ENCODE results near the gene MSI2.

The MSI2 gene

DNA sequence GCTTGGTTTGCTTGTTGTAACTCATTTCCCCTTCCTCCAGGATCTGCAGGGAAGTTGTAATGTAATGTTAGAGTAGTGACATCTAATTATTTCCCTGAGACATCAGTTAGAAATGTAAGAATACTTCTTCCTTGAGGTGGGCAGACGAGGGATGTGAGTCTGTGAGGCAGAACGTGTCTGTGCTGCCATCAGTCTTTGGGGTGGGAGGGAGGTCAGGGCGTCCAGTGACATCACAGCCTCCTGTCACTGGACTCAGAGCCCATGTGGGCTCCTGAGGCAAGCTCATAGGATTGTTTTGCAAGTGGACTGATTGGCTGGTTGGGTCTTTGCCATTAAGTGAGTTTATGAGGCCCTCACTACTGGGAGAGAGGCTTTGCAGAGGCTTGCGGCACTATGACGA lies 300.0 kb downstream of the MSI2 start:
- no peak for DNase-seq (ENCODE audit: low read depth in 2 of 2)

- no peak for DNase-seq (ENCODE audit: low read depth in 2 of 2)
These were observed 300.7 kb downstream of the MSI2 start for GRCh38 chr17:57556977-57557376.

GRCh38 chr17:57557416-57557815 lies 301.1 kb downstream of the MSI2 start:
- no peak for DNase-seq (ENCODE audit: low read depth in 2 of 2)

GRCh38 chr17:57557834-57558681 lies 301.7 kb downstream of the MSI2 start:
- DNase-seq (ENCODE audit: low read depth in 2 of 2): no peak

DNA sequence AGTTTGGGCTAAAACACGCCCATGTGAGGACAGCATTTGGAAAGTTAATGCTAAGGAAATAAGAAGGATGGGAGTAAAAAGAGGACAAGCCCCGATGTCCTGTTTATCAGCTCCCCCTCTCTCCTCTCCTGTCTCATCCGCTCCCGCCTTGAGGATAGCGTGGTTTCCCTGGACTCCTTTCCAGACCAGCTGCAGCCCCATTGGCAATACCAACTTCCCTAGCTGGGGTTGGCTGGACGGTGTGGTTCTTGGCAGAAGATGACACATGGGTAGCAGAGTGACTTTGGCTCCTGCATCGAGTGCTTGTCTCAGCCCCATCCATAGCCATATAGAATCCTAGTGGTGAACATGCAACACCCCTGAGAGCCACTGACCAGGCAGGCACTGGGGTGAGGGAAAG lies 302.9 kb downstream of the MSI2 start:
- no peak for DNase-seq (ENCODE audit: low read depth in 2 of 2)

GRCh38 chr17:57559634-57560318 lies 303.5 kb downstream of the MSI2 start:
- DNase-seq (ENCODE audit: low read depth in 2 of 2): no peak

GRCh38 chr17:57560319-57560705 lies 304.0 kb downstream of the MSI2 start:
- DNase-seq (ENCODE audit: low read depth in 2 of 2): no peak

GRCh38 chr17:57561072-57561861 lies 304.9 kb downstream of the MSI2 start:
- DNase-seq (ENCODE audit: low read depth in 2 of 2): no peak

GRCh38 chr17:57562184-57562698 lies 305.9 kb downstream of the MSI2 start:
- no peak for DNase-seq (ENCODE audit: low read depth in 2 of 2)

DNA sequence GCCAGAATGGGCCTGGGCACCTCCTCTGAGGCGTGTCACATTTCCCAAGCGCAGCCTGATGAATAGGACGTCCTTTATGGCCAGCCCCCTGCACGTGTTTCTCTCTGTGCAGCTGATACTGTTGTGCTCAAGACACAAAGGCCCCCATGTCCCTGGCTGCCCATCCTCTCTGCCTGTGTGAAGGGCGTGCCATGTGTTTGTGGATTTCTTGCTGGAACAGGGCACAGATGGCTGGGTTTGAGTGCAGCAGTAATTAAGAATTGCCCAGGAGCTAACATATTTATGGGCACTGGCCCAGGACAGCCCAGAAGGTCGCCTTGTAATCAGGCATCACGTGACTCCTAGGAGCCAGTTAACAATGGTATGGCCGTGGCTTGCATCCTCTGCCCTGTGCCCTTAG lies 307.6 kb downstream of the MSI2 start:
- no peak for DNase-seq (ENCODE audit: low read depth in 2 of 2)

GRCh38 chr17:57565176-57565575 lies 308.9 kb downstream of the MSI2 start:
- DNase-seq (ENCODE audit: low read depth in 2 of 2): no peak

GRCh38 chr17:57566721-57567120 lies 310.4 kb downstream of the MSI2 start:
- no peak for DNase-seq (ENCODE audit: low read depth in 2 of 2)

DNA sequence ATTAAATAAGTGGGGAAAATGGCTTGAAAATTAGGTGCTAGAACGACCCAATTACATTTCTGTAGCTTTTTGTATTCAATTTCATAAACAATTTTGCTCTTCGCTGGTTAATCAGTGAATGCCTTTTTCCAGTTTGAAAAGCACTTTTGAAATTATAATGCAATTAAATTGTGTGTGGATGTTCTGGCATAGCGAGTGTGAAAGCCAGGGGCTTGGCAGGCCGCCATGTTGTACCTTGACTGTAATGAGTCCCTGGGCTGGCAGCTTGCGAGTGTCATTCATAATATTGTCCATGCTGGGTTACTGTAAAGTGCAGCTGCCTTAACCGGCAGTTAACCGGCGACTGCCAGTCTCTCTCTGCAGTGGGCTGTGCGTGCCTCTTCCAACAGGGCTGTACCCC lies 310.9 kb downstream of the MSI2 start:
- DNase-seq (ENCODE audit: low read depth in 2 of 2): no peak

DNA sequence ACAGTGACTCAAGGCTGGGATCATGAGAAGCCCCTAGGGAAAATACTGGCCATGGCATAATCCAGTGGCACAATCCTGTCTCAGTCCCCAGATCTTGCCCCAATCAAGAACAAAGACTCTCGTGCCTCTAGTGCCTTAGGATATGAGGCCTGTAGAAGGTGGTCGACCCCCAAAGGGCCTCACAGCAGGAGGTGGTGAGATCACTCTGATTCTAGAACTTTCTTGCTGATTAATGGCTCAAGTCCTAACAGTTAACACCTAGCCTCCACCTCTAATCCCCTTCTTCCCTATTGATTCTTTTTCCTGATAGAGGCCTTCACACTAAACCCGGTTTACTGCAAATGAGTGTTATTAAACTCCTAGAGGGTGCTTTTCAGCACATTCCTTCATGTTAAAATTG lies 312.0 kb downstream of the MSI2 start:
- no peak for DNase-seq (ENCODE audit: low read depth in 2 of 2)

GRCh38 chr17:57569021-57569420 lies 312.7 kb downstream of the MSI2 start:
- DNase-seq (ENCODE audit: low read depth in 2 of 2): no peak

GRCh38 chr17:57569853-57570252 lies 313.5 kb downstream of the MSI2 start:
- no peak for DNase-seq (ENCODE audit: low read depth in 2 of 2)

DNA sequence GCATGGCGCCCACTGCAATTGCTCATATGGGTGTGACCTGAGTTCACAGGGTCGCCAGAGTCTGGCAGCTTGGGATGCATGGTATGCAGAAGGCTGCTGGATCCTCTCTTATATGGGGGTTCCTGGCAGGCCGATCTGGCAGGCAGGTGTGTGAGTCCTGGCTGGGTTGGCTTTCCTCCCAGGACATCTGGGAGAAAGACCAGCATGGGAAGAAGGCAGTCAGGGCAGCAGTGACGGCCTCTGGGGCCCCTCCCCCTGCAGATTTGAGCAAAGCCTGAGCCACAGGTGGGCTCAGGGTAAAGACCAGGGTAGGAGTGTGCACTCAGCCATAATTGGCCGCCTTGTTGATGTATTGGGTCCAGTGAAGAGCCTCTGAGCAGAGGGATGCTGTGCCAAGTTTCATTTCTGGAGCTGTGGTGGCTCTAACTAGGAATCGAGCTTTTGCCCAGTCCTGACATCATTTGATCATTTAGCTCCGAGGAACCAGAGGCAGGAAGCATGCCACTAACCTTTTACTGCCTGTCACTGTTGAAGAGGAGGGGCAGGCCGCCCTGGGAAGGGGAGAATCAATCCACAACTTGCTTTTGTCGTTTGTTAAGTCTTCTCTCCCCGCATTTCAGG lies 314.5 kb downstream of the MSI2 start:
- DNase-seq (ENCODE audit: low read depth in 2 of 2): no peak

GRCh38 chr17:57572062-57572461 lies 315.7 kb downstream of the MSI2 start:
- no peak for DNase-seq (ENCODE audit: low read depth in 2 of 2)

GRCh38 chr17:57572600-57572999 lies 316.3 kb downstream of the MSI2 start:
- DNase-seq (ENCODE audit: low read depth in 2 of 2): no peak

GRCh38 chr17:57574040-57574513 lies 317.8 kb downstream of the MSI2 start:
- DNase-seq (ENCODE audit: low read depth in 2 of 2): no peak

GRCh38 chr17:57576744-57577143 lies 320.4 kb downstream of the MSI2 start:
- no peak for DNase-seq (ENCODE audit: low read depth in 2 of 2)

All from stimulated activated CD8-positive, alpha-beta memory T cell treated with anti-CD3 and anti-CD28 coated beads, Interleukin-7, amount 100 ng/mL, for 4 hours (primary cell).